ENCODE results near the gene ACO2.

ACO2 gene

DNA sequence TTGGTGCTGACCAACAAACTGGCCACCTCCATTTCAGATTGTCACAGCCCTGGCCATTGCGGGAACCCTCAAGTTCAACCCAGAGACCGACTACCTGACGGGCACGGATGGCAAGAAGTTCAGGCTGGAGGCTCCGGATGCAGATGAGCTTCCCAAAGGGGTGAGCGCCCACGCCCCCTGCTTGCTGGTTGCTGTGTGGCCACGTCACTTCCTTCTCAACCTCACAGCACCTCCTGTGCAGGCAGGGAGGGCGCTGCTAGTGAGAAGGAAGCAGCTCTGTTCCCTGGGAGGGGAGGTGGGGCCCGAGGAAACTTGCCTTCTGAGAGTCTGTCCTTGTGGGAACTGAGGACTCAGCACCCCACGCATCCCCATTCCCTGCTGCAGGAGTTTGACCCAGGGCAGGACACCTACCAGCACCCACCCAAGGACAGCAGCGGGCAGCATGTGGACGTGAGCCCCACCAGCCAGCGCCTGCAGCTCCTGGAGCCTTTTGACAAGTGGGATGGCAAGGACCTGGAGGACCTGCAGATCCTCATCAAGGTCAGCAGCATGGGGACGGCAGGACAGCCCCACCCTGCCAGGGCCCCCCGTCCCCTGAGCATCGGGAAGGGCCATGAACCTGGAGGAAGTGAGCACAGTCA is 56.0 kb downstream of the ACO2 start:
- no peak for DNase-seq

- no peak for DNase-seq
Observed at GRCh38 chr22:41525450-41526225, 56.7 kb downstream of the ACO2 start.

DNA sequence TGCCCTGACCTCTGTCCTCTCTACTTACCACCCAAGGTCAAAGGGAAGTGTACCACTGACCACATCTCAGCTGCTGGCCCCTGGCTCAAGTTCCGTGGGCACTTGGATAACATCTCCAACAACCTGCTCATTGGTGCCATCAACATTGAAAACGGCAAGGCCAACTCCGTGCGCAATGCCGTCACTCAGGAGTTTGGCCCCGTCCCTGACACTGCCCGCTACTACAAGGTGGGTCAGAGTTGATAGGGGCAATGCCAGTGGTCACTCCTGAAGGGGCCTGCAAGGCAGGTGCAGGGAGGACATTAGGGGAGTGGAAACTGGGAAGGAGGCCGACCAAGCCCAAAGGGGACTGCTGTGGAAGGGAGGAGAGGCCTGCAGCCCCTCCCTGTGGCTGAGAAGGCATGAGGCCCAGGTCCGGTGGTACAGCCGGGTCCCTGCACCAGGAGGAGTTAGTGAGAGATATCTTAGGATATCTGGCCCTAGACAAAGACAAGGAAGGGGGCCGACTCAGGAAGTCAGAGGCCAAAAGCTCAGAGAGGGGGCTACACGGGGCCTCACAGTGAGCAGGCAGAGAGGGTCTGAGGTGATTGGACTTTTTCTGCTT is 57.4 kb downstream of the ACO2 start:
- DNase-seq = no peak

DNA sequence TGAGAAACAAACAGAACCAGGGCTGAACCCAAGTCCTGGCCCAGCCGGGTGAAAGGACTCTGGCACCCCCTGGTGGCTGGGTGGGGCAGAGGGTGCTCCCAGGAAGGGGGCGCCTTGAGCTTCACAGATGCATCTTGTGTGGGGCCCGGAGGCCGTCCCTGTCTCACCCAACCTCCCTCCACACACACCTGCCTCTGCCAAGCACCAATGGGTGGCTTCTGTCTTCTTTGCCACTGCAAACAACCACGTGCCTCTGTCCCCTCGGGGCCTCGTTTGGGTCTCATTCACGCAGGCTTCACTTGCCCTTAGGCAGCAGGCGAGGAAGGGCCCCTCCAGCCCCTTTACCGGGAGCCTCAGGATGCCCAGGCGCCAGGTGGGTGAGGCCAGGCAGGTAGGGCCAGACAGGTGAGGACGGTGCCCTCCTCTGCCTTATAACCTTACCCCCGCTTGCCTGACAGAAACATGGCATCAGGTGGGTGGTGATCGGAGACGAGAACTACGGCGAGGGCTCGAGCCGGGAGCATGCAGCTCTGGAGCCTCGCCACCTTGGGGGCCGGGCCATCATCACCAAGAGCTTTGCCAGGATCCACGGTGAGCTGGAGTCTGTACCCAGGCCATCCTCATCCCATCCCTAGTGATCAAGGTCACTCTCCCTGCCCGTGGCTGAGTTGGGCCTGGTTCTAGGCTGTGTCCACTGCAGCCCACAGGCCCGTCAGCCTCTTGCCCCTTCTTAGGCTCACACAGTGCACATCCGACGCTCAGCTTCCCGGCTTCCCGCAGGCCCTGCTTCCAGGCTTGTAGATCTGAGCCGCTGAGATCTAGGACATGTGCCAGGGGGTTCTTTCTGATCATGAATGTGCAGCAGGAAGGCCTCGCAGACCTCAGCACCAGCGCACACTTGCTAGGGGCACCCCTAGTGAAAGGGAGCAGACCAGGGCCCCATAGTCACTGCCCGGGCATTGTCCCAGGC is 58.2 kb downstream of the ACO2 start:
- DNase-seq = no peak

DNA sequence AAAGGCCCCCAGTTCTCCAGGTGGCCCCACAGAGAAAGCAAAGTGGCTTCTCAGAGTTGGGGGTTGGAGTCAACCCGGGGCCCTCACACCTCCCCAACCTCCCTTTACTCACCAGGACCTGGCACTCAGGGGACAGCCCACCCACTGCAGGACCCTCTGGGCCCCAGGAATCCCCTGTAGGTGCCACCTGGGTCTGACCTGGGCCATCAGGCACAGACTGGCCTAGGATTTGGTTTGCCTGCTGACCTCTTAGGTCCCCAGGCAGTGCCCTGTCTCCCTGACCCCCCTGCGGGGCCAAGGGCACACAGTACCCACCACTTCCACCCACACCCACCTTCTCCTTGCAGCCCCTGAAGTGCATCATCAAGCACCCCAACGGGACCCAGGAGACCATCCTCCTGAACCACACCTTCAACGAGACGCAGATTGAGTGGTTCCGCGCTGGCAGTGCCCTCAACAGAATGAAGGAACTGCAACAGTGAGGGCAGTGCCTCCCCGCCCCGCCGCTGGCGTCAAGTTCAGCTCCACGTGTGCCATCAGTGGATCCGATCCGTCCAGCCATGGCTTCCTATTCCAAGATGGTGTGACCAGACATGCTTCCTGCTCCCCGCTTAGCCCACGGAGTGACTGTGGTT is 59.3 kb downstream of the ACO2 start:
- no peak for DNase-seq

DNA sequence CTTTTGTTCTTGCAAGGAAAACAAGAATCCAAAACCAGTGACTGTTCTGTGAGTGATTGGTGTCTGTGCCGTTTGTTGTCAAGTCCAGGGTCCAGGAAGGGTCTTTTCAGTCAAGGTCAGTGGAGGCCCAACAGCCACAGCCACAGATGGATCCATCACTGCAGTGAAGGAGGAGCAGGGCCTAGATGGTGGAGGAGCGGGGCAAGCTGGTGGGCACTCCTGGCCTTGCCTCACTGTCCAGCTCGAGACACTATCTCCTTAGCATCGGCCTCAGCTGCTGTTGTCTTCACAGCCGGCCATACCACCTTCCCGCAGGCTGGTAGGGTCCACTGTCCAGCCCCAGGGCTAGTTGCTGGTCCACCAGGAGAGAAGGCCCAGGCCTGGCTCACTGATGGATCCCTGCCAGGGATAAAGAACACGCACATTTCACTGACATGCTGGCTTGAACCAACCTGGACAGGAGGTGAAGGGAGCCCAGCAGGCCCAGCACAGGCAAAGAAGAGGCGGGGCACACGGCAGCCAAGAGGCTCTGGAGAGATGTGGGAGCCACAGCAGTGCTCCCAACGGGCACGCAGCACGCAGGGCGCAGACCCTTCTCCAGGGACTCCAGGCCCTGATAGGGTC is 60.1 kb downstream of the ACO2 start:
- no peak for DNase-seq

GRCh38 chr22:41530890-41531714 is 62.2 kb downstream of the ACO2 start:
- no peak for DNase-seq

DNA sequence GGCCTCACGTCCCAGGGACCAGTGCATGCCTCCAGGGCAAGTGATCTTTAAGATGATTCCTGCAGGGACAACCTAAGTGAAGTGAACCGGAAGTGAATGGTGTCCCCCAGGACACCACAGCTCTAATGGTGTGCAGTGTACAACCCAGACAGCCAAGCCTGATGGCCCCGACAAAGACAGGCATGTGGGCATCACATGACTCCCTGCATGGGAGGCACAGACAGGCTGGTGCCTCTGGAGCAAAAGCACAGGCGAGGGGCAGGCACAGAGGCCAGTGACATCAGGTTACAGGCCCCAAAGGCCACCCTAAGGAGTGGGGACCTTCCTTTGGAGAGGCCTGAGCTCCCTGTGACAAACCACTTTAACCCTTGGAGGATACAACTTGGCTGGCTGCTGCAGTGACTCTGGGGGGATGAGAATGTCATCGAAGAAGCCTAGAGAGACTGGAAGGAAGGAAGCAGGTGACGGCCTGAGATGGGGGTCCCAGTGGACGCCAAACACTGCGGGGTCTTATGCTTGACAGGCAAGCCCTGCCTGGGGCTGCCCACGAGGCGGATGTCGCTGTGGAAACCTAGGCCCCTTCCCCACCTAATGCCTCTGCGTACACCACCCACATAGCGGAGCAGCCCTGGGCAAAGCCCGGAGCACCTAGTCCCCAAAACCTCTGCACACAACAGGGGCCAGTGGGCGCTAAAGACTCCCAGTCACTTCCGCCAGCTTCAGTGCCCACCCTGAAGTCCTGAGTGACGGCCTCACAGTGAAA is 63.0 kb downstream of the ACO2 start:
- no peak for DNase-seq

DNA sequence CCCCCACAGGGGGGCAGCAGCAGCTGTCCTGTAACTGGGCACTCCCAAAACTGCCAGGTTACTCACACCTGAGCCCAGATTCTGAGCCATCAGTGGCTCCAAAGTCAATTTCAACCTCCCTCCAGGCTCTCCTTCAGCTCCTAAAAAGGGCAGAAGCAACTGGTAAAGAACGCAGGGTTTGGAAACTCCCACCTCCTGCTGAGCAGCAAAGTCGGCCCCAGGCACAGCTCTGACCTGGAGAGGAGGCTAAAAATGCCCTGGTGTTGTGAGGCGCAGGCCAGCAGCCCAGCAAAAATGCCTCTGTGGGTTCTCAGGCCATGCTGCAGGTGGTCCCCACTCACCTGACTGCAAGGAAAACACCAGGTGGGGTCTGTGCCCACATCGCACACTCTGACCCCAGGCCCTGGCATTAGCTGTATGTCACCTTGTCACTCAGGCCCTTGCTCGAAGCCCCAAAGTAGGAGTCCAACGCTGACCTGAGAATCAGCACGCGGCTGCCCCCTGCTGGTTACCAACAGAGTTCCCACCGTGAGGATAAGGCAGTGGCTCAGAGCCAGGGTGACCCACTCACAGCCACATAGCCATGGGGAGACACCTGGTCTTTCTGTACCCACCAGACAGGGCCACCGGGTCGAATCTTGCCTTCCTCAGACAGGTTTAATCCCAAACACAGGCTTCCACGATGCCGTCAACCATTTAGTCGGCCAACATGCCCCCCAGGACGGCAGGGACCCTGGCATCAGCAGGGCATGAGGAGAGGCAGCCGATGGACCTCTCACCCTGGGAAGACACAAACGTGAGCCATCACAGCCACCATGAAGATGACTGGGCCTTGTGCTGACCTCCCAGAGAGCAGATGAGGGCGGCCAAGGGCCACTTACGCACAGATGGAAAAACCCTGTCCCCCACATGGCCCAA is 64.2 kb downstream of the ACO2 start:
- DNase-seq = no peak

DNA sequence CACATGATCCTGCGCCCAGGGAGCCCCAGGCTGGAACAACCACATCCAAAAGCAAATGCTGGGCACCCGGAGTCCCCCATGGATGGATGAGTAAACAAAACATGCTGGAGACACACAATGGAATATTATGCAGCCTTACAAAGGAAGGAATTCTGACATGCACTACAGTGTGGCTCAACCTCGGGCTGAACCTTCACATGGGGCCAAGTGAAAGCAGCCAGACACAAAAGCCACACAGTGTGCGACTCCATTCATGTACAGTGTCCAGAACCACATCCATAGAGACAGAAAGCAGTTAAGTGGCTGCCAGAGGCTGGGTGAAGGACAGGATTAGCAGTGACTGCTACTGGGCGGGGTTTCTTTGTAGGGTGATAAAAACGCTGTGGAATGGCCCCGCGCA is 65.3 kb downstream of the ACO2 start:
- no peak for DNase-seq

GRCh38 chr22:41535244-41535643 is 66.3 kb downstream of the ACO2 start:
- no peak for DNase-seq

- DNase-seq = no peak
Observed at GRCh38 chr22:41537203-41537602, 68.3 kb downstream of the ACO2 start.

DNA sequence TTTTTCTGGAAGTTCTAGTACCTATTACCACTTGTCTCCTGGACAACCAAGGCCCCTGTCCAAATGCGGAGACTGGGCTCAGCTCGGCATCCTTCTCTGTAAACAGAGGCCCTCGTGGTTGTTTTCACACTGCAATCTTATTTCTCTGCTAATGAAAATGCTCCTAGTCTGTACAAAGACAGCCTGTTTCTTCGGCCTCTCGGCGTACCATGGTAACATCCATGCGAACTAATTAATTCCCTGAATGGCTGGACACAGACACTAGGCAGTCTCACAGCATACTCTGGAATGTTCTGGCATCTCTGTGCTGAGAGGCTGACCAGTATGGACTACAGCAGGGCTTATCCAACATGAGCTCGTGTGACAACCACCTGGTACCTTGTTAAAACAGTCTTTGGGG is 69.7 kb downstream of the ACO2 start:
- no peak for DNase-seq

- DNase-seq = no peak
Observed at GRCh38 chr22:41539146-41540005, 70.5 kb downstream of the ACO2 start.

DNA sequence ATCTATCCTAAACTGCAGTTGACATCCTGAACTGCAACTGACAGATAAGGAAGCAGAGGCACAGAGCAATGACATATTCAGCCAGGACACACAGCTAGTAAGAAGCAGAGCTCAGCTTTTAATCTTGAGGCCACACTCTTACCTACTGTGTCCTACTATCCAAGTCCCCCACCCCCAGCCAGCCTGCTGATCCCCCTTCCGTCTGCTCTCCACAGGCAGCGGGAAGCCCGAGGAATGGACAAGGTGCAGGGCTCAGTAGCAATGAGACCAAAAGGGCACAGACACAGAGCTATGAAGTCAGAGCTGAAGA is 71.0 kb downstream of the ACO2 start:
- no peak for DNase-seq

DNA sequence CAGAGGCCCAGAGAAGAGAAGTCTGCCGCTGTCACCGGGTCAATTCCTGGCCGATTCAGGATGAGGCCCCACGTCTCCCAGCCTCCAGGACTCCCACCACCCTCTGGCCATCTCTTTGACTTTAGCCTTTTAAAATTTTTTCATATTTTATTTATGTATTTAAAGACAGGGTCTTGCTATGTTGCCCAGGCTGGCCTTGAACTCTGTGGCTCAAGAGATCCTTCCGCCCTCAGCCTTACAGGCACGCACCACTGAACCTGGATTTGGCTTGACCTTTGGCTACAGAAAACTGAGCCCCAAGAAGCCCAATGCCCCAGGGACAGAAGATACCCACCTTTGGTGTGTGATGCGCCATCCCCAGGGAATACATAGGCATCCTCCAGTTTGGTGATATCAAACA is 71.4 kb downstream of the ACO2 start:
- no peak for DNase-seq

- DNase-seq = no peak
Observed at GRCh38 chr22:41541484-41541883, 72.6 kb downstream of the ACO2 start.

- DNase-seq = no peak
Observed at GRCh38 chr22:41542224-41542623, 73.3 kb downstream of the ACO2 start.

Data from NCI-H2107 (cell line).